ENCODE data around the gene REV3L. TPM values are rescaled to one million over a fixed set of nuclear protein-coding genes. Genes with fewer than 3 reads are reported as not detected.
A peak's percentile ranks its signal among the peaks of the same experiment; 100 is the strongest.
"Not testable (repeated sequence)": the region's sequence is repeated elsewhere in the genome, so short reads cannot be mapped to it uniquely, and the experiment has no call there.

REV3L gene
- total RNA-seq, 2 experiments from 2014 or later, result 20.1 to 27.6 TPM

DNA sequence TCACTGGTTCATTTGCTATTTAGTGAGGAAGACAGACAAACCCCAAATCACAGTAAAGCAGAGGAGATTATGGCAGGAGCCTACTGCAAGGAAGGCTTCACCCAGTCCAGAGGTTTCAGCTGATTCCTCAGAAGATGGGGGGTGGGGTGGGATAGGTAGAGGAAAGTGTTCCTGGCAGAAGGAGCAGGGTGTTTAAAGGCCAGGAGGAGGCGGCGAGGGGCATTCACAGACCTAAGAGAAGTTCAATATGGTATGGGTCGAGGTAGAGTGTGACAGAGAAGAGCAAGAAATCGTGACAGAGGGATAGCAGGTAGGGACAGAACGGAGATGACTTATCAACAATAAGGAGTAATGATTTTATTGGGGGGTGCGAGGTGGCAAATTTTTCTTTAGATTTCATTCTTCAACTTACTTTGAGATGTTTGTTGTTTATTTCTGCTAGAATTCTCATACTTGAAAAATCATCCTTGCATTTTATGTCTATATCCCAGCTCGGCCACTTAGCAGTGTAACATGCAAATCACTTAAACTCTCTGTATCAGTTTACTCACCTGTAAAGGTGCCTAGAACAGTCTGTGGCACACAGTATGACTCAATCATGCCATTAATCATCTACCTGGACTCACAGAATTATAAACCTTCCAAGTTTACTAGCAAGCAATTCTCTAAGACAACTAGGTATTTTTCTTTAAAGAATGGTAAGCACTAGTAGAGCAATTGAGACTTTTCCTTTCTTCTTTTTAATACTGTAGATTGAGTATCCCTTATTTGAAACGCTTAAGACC lies 176.7 kb downstream of the REV3L start:
- H3K27me3 Mint-ChIP-seq, result no peaks in the 10 kb centered on the region
- no peak overlapping the region for H3K27ac Mint-ChIP-seq
- ChIA-PET CTCF (no interaction called here), POLR2A (interaction anchor here (0.6 kb wide), 1 partner anchor 204 kb away, joined by 3 read pairs; no protein-coding TSS in a partner anchor)
- no peak overlapping the region for H3K4me3 Mint-ChIP-seq
- DNase-seq (no peak), ATAC-seq (no peak)
- peaks cover 1% of the 10 kb centered on the region for H3K9me3 Mint-ChIP-seq
- TF ChIP-seq, protein P1, sequence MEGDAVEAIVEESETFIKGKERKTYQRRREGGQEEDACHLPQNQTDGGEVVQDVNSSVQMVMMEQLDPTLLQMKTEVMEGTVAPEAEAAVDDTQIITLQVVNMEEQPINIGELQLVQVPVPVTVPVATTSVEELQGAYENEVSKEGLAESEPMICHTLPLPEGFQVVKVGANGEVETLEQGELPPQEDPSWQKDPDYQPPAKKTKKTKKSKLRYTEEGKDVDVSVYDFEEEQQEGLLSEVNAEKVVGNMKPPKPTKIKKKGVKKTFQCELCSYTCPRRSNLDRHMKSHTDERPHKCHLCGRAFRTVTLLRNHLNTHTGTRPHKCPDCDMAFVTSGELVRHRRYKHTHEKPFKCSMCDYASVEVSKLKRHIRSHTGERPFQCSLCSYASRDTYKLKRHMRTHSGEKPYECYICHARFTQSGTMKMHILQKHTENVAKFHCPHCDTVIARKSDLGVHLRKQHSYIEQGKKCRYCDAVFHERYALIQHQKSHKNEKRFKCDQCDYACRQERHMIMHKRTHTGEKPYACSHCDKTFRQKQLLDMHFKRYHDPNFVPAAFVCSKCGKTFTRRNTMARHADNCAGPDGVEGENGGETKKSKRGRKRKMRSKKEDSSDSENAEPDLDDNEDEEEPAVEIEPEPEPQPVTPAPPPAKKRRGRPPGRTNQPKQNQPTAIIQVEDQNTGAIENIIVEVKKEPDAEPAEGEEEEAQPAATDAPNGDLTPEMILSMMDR (IDR thresholded peaks at IDR 0.05), result no peak
- H3K4me1 Mint-ChIP-seq (ENCODE audit: low read depth), result peaks cover 12% of the 10 kb centered on the region
- intact Hi-C loops (cut with micrococcal nuclease), result no loop called here
- peaks cover 48% of the 10 kb centered on the region for H3K36me3 Mint-ChIP-seq (ENCODE audit: low read depth)

DNA sequence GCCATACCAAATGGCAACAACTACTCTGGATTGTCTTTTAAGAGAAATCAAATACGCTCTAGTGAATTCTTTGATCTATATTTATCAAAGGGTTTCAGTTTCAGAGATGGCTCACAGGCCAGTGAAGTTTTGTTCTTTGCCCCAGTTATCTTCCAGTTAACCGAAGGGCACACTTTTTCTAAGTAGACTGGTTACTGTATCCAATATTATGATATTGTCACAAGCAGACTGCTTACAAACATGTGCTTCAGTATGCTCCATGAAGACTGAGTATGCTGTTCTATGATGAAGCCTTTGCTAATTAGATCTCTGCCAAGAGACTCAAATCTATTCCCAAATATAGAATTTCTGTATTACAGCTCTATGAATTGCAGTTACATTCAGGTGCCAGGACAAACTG lies 181.1 kb downstream of the REV3L start:
- Mint-ChIP-seq H3K4me3 (no peak overlapping the region), H3K27me3 (no peaks in the 10 kb centered on the region), H3K36me3 (ENCODE audit: low read depth) (peaks cover 43% of the 10 kb centered on the region), H3K27ac (peak overlapping the region; percentile 29), H3K9me3 (peaks cover 5% of the 10 kb centered on the region), H3K4me1 (ENCODE audit: low read depth) (peaks cover 12% of the 10 kb centered on the region)
- intact Hi-C loops (cut with micrococcal nuclease), result no loop called here
- POLR2A ChIA-PET, result interaction anchor here (0.7 kb wide), 1 partner anchor 9 kb away, joined by 4 read pairs; no protein-coding TSS in a partner anchor
- CTCF ChIA-PET, result interaction anchor here (1.2 kb wide), 1 partner anchor 42 kb away, joined by 3 read pairs; a partner anchor contains a TSS
- TF ChIP-seq, protein P1 (IDR thresholded peaks at IDR 0.05), result no peak
- DNase-seq (no peak), ATAC-seq (peak; percentile 49)

DNA sequence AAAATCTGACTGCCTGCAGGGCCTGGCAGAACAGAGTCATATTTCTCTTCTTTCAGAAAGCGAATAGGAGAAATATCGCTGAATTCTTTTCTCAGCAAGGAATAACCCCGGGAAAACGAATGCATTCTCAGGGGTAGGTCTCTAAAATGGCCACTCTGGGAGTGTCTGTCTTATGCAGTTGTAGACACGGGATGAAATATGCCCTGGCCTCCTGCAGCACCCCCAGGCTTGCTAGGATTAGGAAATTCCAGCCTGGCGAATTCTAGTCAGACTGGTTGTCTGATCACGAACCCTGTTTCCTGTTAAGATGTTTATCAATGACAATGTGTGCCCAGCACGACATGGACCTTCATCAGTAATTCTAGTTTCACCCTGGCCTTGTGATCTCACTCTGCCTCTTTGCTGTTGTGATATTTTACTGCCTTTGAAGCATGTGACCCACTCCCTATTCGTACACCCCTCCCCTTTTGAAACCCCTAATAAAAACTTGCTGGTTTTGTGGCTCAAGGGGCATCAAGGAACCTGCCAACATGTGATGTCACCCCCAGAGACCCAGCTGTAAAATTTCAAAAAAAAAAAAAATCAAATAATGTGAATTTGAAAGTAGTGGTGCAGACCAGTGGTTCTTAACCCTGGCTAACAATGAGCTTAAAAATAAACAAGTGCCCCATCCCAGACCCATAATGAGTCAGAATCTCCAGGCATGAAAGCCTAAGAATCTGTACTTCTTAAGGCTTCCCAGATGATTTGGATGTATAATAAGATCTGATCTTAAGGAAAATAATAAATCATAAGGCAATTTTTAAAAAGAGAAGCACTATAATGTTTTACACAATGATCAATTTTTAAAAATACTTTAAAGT lies 181.8 kb downstream of the REV3L start:
- peak overlapping the region; percentile 28 for H3K27ac Mint-ChIP-seq
- CTCF ChIA-PET; POLR2A ChIA-PET; H3K9me3 Mint-ChIP-seq; H3K4me3 Mint-ChIP-seq; DNase-seq; H3K27me3 Mint-ChIP-seq; intact Hi-C loops (cut with micrococcal nuclease): not testable (repeated sequence)
- H3K4me1 Mint-ChIP-seq (ENCODE audit: low read depth), result peaks cover 12% of the 10 kb centered on the region
- peak; percentile 34 for ATAC-seq
- H3K36me3 Mint-ChIP-seq (ENCODE audit: low read depth), result peaks cover 45% of the 10 kb centered on the region

DNA sequence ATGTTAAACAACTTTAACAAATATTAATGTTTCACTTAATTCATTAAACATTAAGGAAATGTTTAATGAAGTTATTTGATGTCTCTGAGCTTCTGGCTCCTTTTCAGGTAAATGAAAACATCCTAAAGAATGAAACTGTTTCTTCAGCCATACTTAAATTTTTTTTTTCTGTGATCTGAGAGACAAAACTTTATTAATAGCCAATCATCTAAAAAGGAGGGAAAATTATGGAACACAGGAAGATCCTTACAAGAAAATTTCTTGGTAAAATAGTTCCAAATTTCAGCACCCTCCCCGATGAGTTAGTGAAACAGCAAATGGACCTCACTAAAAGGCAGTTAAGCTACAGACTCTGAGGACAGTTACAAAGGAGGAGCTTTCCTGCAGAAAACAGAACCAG lies 185.2 kb downstream of the REV3L start:
- H3K9me3 Mint-ChIP-seq, result peaks cover 5% of the 10 kb centered on the region
- no peaks in the 10 kb centered on the region for H3K27me3 Mint-ChIP-seq
- POLR2A ChIA-PET, result no interaction called here
- no peak overlapping the region for H3K4me3 Mint-ChIP-seq
- H3K36me3 Mint-ChIP-seq (ENCODE audit: low read depth), result peaks cover 42% of the 10 kb centered on the region
- ATAC-seq (no peak), DNase-seq (no peak)
- CTCF ChIA-PET, result no interaction called here
- H3K4me1 Mint-ChIP-seq (ENCODE audit: low read depth), result peaks cover 17% of the 10 kb centered on the region
- intact Hi-C loops (cut with micrococcal nuclease), result no loop called here
- no peak overlapping the region for H3K27ac Mint-ChIP-seq
- TF ChIP-seq, protein P1 (IDR thresholded peaks at IDR 0.05), result no peak

DNA sequence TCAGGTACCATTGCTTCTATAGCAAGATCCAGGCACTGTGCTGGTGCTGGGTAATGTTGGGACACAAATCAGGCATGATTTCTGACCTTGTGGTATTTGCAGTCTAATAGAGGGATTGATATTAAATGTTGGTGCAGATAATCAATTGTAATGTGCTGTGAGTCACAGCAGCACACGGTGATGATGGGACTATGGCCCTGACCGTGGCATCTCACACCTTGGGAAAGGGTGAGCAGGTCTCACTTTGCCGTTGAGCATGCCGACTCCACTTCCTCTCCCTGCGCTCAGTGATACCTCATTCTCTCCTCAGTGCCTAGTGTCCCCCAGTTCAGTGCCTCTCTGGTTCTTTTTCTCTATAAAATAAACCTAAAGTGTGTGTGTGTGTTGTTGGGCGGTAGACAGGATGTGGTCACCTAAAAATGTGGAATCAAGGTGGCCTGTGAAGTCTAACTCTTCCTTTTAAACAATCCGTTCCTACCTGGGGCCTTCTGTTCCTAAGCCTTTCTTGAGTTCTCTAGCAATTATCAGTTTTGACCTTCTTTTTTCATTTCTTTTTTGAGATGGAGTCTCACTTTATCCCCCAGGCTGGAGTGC lies 188.5 kb downstream of the REV3L start:
- H3K27ac Mint-ChIP-seq, result peak overlapping the region; percentile 34
- CTCF ChIA-PET, result no interaction called here
- peaks cover 15% of the 10 kb centered on the region for H3K36me3 Mint-ChIP-seq (ENCODE audit: low read depth)
- ATAC-seq, result no peak
- TF ChIP-seq, protein P1 (IDR thresholded peaks at IDR 0.05), result no peak
- peaks cover 17% of the 10 kb centered on the region for H3K4me1 Mint-ChIP-seq (ENCODE audit: low read depth)
- POLR2A ChIA-PET, result interaction anchor here (0.6 kb wide), 1 partner anchor 10 kb away, joined by 3 read pairs; no protein-coding TSS in a partner anchor
- H3K4me3 Mint-ChIP-seq, result no peak overlapping the region
- intact Hi-C loops (cut with micrococcal nuclease), result no loop called here
- no peaks in the 10 kb centered on the region for H3K27me3 Mint-ChIP-seq
- H3K9me3 Mint-ChIP-seq, result no peaks in the 10 kb centered on the region
- DNase-seq, result no peak

Measured in activated CD8-positive, alpha-beta T cell treated with anti-CD3 and anti-CD28 coated beads for 36 hours (primary cell).